ENCODE results near the gene ZAP70.

ZAP70 gene

DNA sequence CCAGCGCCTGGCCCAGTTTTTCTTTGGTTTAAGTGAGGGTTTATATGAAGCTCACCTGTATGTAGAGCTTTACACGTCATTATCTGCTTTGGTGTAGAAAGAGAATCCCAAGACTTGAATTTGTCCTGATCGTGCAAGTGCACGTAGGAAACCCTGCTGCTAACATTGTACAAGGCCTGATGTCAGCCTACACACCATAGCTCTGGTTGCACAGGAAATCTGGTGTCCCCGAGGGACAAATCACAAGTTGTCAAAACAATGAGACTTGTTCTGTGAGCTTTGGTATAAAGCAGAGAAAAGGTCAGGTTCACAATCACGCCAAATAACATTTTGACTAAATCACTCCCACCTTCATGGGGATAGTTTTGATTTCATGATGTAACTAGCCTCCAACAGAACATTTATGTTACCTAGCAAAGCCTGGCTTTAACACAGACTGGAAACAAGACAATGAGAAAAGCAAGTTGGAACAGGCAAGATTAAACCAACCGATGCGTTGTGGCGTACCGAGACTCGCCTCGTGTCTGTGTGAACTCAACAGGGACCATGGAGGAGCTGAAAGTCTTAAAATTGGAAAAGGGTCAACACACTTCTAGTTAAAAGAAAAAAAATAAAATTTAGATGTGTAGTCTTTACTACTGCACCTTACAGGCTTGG, 41.4 kb downstream of the ZAP70 start:
- no peak overlapping the region for H3K4me3 ChIP-seq (ENCODE audit: low read depth, low read length)
- TF ChIP-seq, protein P1, sequence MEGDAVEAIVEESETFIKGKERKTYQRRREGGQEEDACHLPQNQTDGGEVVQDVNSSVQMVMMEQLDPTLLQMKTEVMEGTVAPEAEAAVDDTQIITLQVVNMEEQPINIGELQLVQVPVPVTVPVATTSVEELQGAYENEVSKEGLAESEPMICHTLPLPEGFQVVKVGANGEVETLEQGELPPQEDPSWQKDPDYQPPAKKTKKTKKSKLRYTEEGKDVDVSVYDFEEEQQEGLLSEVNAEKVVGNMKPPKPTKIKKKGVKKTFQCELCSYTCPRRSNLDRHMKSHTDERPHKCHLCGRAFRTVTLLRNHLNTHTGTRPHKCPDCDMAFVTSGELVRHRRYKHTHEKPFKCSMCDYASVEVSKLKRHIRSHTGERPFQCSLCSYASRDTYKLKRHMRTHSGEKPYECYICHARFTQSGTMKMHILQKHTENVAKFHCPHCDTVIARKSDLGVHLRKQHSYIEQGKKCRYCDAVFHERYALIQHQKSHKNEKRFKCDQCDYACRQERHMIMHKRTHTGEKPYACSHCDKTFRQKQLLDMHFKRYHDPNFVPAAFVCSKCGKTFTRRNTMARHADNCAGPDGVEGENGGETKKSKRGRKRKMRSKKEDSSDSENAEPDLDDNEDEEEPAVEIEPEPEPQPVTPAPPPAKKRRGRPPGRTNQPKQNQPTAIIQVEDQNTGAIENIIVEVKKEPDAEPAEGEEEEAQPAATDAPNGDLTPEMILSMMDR (IDR thresholded peaks at IDR 0.05; ENCODE audit: control insufficient read depth, extremely low read depth, insufficient read depth), result no peak
- DNase-seq (ENCODE audit: low read depth), result no peak

DNA sequence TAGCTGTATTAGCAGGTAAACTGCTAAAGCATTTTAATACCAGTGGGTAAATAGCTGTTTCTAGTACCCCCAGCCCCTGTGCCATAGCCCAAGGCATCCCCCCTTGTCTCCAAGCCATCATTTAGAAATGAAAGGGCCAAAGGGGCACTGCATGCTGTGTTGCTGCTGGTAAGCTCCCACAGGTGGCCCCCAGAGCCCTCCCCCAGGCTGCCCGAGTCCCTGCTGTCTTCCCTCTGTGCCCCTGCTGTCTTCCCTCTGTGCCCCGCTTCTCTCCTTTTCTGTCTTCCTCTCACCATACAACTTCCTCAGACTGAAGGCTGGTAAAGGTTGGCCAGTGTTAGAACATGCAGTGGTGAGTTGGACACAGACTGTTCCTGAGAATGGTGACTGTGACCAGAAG, 42.1 kb downstream of the ZAP70 start:
- no peak overlapping the region for H3K4me3 ChIP-seq (ENCODE audit: low read depth, low read length)
- TF ChIP-seq, protein P1 (IDR thresholded peaks at IDR 0.05; ENCODE audit: control insufficient read depth, extremely low read depth, insufficient read depth), result no peak
- DNase-seq (ENCODE audit: low read depth), result no peak

DNA sequence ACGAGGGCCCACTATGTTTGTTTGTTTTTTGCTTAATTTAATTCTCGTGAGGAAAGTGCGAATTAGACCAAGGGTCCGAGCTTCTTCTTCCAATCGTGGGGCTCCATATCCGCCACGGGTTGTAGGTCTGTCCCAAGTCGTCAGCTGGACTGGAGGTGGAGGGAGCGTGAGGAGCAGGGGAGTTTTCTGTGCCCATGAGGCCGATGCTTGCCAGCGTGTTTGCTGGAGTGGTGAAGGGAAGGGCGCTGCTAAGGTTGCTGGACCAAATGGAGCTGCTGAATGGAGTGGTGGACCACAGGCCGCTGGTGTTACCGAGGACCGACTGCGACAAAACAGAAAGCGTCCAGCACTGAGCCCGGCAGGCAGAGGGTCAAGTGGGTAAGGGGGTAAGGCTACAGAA, 43.7 kb downstream of the ZAP70 start:
- TF ChIP-seq, protein P1 (IDR thresholded peaks at IDR 0.05; ENCODE audit: control insufficient read depth, extremely low read depth, insufficient read depth), result no peak
- no peak for DNase-seq (ENCODE audit: low read depth)
- no peak overlapping the region for H3K4me3 ChIP-seq (ENCODE audit: low read depth, low read length)

DNA sequence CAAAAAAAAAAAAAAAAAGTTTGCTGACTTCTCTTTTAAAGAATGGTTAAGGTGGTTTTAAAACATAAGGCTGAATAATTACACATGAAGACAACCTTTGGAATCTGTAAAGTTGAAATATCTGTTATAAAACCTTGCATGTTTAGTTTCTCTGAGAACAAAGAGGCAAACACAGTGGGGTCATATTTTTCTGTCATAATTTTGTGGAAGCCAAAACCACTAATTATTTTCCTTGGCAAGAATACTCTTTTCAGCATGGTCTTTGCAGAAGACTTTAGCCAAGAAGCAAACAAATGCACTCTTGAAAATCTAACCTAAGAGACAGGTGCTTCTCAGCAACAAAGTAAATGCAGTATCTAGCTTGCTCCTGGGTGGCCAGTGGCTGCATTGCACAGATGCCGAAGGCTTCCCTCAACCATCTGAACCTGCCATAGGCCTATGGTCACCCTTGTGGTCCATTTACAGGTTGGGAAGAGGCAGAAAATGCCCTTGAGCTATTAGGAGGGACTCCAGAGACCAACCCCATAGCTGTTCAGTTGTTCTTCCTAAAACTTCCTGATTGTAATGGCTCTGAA, 44.8 kb downstream of the ZAP70 start:
- H3K4me3 ChIP-seq (ENCODE audit: low read depth, low read length), result no peak overlapping the region
- no peak for DNase-seq (ENCODE audit: low read depth)
- TF ChIP-seq, protein P1 (IDR thresholded peaks at IDR 0.05; ENCODE audit: control insufficient read depth, extremely low read depth, insufficient read depth), result no peak

DNA sequence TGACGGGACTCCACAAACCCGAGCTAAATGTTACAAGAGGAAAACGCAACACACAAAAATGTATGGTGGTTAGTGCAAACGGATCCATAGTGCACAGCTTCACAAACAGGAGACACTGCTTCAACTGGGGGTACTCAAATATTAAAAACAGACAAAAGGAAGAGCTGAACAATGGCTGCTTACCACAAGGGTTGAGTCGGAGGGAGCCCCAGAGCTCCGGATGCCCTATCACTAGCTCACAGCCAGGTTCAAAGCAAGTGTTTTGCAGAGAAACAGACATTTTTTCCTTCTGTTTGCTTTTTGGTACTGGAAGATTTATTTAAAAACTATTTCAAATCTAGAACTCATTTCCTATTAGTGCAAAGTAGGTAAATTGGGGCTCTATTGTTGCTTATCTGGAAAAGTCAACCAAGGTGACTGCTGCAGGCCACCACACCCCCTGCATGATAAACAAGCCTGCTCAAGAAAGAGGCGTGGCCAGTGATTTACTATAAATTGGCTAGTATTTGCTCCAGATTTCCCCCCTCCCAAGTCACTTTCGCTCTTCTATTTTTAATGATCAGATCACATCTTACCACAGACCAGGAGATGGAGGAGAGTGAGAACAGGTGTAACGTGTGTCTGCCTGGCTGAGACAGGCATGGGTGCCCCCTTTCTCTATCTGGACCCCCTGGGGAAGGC, 46.5 kb downstream of the ZAP70 start:
- no peak overlapping the region for H3K4me3 ChIP-seq (ENCODE audit: low read depth, low read length)
- TF ChIP-seq, protein P1 (IDR thresholded peaks at IDR 0.05; ENCODE audit: control insufficient read depth, extremely low read depth, insufficient read depth), result no peak
- DNase-seq (ENCODE audit: low read depth), result no peak

DNA sequence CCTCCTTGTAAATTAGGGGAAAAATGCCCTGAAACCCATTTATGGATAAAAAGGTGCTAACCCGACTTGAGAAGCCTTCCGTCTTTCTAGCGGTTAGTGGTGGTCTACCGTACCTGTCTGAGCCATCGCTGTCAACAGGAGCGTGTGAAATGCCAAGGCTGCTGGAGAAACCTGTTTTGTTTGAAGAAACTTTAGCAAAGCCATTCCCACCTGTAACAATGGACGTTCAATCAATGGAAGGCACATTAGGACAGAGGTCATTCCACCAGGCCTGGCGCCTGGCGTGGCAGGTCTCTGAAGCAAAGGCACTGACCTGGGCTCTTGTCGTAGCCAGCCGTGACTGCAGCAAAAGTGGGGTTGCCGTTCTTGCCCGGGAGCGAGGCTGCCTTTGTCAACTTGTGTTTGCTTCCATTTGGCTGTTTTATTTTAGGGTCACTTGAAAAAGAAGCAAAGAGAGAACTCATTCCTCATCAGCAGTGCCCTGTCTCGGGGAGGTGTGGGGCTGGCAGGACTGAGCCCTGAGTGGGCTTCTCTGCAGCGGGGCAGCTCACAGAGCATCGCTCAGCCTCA, 47.2 kb downstream of the ZAP70 start:
- TF ChIP-seq, protein P1 (IDR thresholded peaks at IDR 0.05; ENCODE audit: control insufficient read depth, extremely low read depth, insufficient read depth), result no peak
- DNase-seq (ENCODE audit: low read depth), result no peak
- no peak overlapping the region for H3K4me3 ChIP-seq (ENCODE audit: low read depth, low read length)

All from LNCaP clone FGC (cell line).